Measurements from ENCODE around the gene TBL3. TPM values are rescaled to one million over a fixed set of nuclear protein-coding genes. Genes with fewer than 3 reads are reported as not detected.
A peak's percentile ranks its signal among the peaks of the same experiment; 100 is the strongest.

The TBL3 gene
- total and polyA plus RNA-seq, 9 of the 15 experiments (the other 6 are each of a cell fraction or from before 2014, with no cell fraction given) = 0.97 to 117 (median 24.5) TPM

DNA sequence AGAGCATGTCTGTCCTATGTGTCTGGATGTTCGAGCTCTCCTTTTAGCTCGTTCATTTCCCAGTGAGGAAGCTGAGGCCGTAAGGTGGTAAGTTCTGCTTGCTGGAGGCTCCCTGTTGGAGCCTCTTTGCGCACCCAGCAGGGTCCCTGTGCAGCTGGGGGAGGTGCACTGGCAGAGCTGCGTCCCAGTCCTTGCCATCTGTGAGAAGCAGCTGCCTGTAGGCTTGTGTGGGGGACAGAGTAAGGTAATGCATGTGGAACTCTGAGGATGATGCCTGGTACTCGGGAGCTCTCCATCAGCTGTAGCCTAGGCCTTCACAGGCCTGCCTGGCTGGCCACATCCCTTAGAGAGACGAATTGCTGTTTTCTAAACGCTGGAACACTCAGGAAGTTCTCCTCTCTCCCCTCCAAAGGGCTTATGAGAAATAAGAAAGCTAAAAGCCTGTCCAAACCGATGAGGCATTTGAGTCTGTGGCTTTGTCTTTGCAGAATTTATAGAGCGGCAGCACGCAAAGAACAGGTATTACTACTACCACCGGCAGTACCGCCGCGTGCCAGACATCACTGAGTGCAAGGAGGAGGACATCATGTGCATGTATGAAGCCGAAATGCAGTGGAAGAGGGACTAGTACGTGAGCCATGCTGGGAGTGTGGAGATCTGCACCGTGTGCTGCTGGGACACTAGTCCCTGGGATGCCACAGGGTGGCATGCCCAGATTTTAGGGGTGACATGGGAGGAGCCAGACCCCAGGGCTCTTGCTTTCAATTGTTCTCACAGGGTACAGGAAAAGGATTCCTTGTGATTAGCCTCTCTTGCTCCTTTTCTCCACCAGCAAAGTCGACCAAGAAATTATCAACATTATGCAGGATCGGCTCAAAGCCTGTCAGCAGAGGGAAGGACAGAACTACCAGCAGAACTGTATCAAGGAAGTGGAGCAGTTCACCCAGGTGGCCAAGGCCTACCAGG, 10.9 kb upstream of the TBL3 start (continued):
- TF ChIP-seq NFE2 (IDR thresholded peaks at IDR 0.05; ENCODE audit: low read depth) (no peak), FOXM1 (IDR thresholded peaks at IDR 0.05; ENCODE audit: low read depth) (no peak), FOXM1 (CRISPR knock-in tag; IDR thresholded peaks at IDR 0.05; ENCODE audit: low read depth) (no peak), MAFF (IDR thresholded peaks at IDR 0.05; ENCODE audit: low read length) (no peak), PHB (CRISPR knock-in tag; IDR thresholded peaks at IDR 0.05) (0 out of 2 replicates have a peak, but pooled peaks have one; percentile 36), KLF10 (CRISPR knock-in tag; IDR thresholded peaks at IDR 0.05) (peak; percentile 84), ZNF444 (CRISPR knock-in tag; IDR thresholded peaks at IDR 0.05) (0 out of 2 replicates have a peak, but pooled peaks have one; percentile 53), MTA1 (IDR thresholded peaks at IDR 0.05; ENCODE audit: borderline replicate concordance) (no peak), KAT7 (CRISPR knock-in tag; IDR thresholded peaks at IDR 0.05; ENCODE audit: borderline replicate concordance) (peak; percentile 91), HEY1 (CRISPR knock-in tag; IDR thresholded peaks at IDR 0.05; ENCODE audit: borderline replicate concordance) (no peak), SRF (CRISPR knock-in tag; IDR thresholded peaks at IDR 0.05) (no peak)
- TF ChIP-seq, protein P1, sequence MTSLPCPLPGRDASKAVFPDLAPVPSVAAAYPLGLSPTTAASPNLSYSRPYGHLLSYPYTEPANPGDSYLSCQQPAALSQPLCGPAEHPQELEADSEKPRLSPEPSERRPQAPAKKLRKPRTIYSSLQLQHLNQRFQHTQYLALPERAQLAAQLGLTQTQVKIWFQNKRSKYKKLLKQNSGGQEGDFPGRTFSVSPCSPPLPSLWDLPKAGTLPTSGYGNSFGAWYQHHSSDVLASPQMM (CRISPR knock-in tag; IDR thresholded peaks at IDR 0.05) = peak; percentile 65; the same call in 1 of the 2 replicates
- TF ChIP-seq, protein P2, sequence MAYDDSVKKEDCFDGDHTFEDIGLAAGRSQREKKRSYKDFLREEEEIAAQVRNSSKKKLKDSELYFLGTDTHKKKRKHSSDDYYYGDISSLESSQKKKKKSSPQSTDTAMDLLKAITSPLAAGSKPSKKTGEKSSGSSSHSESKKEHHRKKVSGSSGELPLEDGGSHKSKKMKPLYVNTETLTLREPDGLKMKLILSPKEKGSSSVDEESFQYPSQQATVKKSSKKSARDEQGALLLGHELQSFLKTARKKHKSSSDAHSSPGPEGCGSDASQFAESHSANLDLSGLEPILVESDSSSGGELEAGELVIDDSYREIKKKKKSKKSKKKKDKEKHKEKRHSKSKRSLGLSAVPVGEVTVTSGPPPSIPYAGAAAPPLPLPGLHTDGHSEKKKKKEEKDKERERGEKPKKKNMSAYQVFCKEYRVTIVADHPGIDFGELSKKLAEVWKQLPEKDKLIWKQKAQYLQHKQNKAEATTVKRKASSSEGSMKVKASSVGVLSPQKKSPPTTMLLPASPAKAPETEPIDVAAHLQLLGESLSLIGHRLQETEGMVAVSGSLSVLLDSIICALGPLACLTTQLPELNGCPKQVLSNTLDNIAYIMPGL (CRISPR knock-in tag; IDR thresholded peaks at IDR 0.05) = no peak
- TF ChIP-seq, protein P3, sequence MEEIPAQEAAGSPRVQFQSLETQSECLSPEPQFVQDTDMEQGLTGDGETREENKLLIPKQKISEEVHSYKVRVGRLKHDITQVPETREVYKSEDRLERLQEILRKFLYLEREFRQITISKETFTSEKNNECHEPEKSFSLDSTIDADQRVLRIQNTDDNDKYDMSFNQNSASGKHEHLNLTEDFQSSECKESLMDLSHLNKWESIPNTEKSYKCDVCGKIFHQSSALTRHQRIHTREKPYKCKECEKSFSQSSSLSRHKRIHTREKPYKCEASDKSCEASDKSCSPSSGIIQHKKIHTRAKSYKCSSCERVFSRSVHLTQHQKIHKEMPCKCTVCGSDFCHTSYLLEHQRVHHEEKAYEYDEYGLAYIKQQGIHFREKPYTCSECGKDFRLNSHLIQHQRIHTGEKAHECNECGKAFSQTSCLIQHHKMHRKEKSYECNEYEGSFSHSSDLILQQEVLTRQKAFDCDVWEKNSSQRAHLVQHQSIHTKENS (CRISPR knock-in tag; IDR thresholded peaks at IDR 0.05) = no peak
- TF ChIP-seq, protein P4, sequence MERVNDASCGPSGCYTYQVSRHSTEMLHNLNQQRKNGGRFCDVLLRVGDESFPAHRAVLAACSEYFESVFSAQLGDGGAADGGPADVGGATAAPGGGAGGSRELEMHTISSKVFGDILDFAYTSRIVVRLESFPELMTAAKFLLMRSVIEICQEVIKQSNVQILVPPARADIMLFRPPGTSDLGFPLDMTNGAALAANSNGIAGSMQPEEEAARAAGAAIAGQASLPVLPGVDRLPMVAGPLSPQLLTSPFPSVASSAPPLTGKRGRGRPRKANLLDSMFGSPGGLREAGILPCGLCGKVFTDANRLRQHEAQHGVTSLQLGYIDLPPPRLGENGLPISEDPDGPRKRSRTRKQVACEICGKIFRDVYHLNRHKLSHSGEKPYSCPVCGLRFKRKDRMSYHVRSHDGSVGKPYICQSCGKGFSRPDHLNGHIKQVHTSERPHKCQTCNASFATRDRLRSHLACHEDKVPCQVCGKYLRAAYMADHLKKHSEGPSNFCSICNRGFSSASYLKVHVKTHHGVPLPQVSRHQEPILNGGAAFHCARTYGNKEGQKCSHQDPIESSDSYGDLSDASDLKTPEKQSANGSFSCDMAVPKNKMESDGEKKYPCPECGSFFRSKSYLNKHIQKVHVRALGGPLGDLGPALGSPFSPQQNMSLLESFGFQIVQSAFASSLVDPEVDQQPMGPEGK (CRISPR knock-in tag; IDR thresholded peaks at IDR 0.05; ENCODE audit: borderline replicate concordance) = no peak
- TF ChIP-seq, protein P5, sequence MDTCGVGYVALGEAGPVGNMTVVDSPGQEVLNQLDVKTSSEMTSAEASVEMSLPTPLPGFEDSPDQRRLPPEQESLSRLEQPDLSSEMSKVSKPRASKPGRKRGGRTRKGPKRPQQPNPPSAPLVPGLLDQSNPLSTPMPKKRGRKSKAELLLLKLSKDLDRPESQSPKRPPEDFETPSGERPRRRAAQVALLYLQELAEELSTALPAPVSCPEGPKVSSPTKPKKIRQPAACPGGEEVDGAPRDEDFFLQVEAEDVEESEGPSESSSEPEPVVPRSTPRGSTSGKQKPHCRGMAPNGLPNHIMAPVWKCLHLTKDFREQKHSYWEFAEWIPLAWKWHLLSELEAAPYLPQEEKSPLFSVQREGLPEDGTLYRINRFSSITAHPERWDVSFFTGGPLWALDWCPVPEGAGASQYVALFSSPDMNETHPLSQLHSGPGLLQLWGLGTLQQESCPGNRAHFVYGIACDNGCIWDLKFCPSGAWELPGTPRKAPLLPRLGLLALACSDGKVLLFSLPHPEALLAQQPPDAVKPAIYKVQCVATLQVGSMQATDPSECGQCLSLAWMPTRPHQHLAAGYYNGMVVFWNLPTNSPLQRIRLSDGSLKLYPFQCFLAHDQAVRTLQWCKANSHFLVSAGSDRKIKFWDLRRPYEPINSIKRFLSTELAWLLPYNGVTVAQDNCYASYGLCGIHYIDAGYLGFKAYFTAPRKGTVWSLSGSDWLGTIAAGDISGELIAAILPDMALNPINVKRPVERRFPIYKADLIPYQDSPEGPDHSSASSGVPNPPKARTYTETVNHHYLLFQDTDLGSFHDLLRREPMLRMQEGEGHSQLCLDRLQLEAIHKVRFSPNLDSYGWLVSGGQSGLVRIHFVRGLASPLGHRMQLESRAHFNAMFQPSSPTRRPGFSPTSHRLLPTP (IDR thresholded peaks at IDR 0.05; ENCODE audit: borderline replicate concordance, extremely low read depth, insufficient read length) = no peak
